NCI-H510A (cell line): ENCODE results near the gene MYT1.
A peak's percentile ranks its signal among the peaks of the same experiment; 100 is the strongest.

Source experiments
- DNase-seq: peaks from one replicate; lab custom pipeline; 2025; lab: John Stamatoyannopoulos, UW

Gene MYT1

GRCh38 chr20:64155258-64156135 lies 8.8 kb upstream of the MYT1 start:
- DNase-seq: no peak

DNA sequence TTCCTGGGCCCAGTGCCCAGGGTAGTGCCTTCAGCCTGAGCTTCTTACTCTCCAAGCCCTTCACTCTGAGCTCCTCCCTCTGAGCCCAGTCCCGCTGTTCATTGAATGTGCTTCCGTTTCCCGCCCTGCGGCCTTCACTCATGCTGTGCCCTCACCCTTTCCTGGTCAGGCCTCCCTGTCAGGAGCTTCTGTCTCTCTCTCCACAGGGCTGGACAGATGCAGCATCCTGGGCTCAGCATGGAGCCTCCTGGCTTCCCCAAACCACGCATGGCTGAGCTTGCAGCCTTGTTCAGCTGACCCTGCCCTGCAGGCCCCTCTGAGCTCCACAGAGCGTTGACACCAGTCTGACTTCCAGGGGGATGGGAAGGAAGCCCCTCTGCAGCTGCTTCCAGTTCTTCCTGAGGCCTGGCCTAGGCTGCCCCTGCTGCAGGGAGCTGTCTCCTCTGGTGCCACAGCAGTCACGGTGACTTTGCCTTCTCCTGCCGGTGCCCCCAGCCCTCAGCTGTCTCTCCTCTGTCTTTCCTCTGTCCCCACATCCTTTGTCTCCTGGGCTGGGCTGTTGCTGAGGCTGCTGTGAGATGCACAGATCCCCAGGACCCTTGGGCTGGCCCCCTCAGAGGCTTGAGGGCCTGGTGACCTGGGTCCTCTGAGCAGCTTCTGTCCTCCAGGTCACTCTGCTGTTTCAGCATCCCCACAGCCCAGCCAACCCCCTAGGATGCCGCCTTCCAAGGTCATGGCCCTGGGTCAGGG lies 7.9 kb upstream of the MYT1 start:
- peak; percentile 63 for DNase-seq

DNA sequence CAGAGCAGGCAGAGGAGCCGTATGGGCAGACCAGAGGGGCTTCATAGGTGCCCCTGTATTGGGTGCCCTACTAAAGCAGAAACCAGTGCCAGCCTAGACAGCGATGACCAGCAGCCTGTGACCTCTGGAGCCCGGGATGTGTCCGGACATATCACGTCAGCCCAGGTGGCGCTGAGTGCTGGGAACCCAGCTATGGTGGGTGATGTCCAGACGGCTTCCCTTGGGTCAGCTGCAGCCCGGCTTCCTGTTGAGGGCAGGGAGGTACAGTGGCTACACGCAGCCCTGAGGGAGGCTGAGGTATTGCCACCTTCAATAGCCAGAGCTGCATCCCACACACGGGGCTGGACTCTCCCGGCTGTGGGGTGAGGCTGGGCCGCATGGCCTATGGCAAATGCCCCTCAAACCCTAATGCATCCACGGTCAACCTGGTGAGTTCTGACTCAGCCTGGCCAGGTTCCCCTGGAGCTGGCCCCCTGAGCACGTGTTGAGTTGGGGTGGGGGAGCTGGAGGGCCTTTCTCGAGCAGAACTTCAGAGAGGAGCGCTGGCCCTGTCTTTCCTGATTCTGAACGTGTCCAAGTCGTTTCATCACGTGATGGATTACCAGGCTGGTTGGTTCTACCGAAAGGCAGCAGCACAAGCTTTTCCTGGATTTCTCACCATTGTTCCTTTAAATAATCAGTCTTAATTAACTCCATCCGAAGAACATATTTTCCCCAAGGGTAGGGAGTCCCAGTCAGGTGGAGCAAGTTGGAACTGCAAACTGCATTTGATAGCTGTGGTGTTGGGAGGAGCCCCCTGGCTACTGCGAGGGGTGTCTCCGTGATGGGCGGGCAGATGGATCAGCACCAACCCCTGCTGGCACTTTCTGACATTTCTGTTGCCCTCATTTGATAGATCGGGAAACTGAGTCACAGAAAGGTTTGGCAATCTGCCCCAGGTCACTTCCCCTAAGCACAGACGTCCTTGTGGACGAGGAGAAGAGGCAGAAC lies 7.1 kb upstream of the MYT1 start:
- DNase-seq: no peak

- no peak for DNase-seq
Measured at GRCh38 chr20:64157878-64158277, 6.4 kb upstream of the MYT1 start.

DNA sequence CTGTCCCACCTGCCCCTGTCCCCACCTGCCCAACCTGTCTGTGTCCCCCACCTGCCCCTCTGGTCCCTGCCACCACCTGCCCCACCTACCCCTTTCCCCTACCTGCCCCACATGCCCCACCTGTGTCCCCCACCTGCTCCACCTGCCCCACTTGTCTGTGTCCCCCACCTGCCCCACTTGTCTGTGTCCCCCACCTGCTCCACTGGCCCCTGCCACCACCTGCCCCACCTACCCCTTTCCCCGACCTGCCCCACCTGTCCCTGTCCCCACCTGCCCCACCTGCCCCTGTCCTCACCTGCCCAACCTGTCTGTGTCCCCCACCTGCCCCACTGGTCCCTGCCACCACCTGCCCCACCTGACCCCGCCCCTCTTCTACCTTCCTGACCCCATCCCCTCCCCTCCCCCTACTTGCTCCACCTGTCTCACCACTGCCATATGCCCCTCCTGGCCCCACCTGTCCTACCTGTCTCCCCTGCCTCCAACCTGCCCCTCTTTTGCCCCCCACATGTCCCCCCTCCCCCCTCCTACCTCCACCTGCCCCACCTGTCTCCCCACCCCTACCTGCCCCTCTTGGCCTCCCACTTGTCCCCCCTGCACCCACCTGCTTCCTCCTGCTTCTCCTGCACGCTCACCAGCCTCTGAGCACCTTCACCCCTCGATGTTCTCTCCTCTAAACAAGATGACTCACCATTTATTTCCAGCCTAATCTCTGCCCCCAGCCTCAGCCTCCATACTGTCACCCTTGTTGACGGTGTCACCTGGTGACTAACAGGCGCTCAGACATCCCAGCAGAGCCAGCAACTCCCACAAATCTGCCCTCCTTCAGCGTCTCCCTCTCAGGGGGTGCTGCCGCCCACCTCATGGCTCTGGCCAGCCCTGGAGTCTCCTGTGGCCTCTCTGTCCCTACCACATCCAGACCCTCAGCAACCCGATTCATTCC lies 5.6 kb upstream of the MYT1 start:
- no peak for DNase-seq

DNA sequence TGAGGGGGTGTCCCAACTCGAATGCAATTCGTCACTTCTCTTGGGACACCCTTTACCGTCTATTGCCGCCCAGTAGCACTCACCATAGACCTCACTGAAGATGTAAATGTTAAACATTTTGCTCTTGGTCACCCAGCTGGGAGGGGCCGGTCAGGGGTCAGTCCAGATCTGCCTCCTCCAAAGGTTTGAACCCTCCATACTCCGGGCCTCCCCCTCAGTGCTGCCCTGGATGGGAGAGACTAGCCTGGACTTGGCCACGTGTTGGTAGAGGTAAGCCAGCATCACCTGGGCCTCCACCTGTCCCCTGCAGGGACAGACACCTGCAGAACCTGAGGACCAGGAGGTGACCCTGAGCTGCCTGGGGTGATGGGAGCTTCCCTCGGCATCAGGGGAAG lies 5.0 kb upstream of the MYT1 start:
- no peak for DNase-seq

GRCh38 chr20:64159711-64160110 lies 4.5 kb upstream of the MYT1 start:
- no peak for DNase-seq

GRCh38 chr20:64160118-64160517 lies 4.1 kb upstream of the MYT1 start:
- no peak for DNase-seq

GRCh38 chr20:64160526-64161355 lies 3.5 kb upstream of the MYT1 start:
- DNase-seq: no peak

- DNase-seq: no peak
Measured at GRCh38 chr20:64161356-64162238, 2.7 kb upstream of the MYT1 start.

DNA sequence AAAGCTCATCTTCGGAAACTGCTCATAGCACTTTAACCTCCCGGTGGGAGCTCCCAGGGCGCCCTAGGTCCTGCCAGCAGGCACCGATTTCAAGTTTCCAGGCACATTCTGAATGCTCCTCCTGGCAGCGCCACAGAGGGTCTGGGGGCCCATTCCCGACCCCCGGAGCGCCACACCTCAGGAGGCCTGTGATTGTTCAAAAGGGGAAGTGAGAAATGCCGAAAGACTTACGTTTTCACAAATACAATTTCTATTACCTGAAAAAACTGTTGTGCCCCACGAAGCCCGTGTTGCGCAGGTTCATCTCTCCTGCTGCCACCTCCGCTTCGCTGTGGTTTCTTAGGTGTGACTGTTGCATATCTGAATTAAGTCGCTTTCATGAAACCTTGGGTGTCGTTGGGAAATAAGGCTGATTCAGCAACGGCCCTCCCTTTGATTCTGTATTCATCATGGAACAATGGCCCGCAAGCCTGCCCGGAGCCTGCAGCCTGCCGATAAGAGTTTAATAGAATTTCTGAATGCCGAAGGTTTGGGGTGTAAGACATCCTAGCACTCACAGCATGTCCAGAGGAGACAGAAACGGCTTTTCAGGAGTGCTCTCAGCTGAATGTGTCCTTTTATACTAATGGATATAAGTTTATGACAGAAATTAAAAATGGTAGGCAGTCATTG lies 1.9 kb upstream of the MYT1 start:
- DNase-seq: no peak

DNA sequence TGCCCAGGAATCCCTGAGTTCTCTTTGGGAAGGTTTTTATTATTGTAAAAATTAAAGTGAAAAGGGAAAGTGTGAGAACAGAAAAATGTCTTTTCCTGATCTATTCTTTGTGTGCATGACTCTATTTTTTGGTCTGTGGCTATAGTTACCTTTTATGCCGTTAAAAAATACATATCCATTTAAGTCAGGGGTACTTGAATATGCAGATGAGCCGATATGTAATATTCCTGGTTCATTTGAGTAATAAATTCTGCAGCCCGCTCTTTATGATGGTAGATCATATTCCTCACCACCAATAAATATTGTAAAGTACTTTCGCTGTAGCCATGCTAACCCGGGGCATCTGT lies 503 bp upstream of the MYT1 start:
- DNase-seq: no peak

DNA sequence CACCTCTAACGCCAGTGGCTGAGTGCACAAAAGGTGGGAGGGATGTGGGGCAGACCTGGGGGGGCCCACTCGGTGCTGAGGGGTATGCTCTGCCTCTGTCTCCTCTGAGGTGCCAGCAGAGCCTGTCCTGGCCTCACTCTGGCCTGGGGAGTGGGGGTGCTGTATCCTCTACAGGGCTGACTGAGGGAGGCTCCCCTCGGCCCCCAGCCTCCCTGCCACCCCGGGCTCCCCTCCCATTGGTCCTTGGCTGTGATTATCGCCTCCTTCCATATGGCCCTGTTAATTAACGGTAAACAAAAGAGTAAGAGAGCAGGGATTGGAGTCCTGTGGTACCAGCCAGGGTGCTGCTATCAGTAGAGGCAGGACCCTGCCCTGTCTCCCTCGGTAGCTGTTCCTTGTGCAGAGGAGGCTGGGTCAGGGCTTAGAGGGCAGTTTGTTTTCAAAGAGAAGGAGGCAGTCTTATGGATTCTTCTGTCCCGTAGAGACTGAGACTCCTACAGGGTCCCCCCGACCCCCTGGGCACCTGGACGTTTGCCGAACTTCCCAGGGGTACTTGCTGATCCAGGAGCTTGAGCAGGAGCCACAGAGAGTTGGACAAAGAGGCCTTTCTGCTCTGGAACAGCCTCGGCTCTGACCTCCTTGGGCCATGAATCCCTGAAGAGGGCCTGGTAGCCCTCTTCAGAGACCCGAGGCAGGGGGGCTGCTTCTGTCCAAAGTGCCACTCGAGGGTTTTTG lies 1.8 kb downstream of the MYT1 start:
- DNase-seq: no peak

DNA sequence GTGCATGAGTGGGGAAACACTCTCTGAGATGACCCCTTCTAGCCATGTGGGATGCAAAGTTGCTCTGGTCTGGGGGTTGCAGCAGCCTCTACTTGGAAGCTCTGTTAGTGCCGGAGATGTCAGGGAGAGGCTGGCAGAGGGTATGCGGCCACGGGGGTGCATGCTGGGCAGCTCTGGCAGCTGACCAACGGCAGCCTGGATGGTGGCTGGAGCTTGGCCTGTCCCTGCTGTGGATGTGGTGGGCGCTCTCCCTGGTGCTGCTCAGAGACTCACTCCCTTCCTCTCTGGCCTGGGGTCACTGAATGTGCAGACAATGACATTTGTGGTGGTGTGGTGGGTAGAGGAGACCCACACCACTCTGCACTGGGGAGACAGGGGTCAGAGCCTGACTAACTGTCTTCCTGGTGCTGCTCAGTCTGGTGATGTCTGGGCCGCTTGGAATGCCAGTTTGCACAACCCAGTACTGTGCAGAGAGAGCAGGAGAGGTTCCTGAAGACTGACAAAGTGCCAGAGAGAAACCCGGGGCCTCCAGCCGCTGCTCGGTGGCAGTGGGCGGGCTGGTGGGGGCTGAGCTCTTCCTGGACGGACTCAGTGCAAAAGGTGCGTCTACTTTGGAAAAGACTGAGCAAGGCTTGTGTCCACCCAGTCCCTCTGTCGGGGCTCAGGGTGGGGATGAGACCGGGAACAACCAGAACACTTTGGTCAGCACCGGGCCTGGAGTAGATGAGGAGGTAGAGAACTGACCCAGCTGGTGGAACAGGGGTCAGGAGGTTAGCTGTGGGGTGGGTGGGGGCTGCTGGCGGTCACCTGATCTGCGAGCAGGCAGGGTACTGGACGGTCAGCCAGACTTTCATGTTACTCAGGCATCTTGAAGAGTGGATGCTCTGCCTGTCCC lies 2.7 kb downstream of the MYT1 start:
- DNase-seq: no peak

DNA sequence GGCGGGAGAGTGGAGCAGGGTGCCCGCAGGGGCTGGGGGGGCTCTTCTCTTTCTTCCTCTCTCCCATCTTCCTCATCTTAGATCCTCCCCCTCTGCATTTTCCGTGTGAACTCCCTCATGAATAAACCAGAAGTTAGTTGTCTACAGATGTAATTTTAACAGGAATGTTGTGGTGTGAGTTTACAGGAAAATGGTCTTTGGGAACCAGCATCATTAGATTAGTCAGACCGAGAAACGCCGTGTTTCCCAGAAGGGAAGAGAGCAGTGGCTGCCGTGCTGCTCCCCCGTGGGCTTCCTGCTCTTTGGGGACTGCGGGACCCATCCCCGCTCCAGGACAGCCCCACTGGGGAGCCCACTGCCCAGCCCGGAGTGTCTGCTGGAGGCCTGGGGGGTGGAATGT lies 3.4 kb downstream of the MYT1 start:
- no peak for DNase-seq

- DNase-seq: no peak
Measured at GRCh38 chr20:64168381-64169090, 4.3 kb downstream of the MYT1 start.
